K562 (cell line): Measurements from ENCODE around the gene UBL5. TPM values are rescaled to one million over a fixed set of nuclear protein-coding genes. Genes with fewer than 3 reads are reported as not detected.

Source experiments
- ATAC-seq: fragments of 200-7000 bp; cut with Tn5 transposase; 3 replicates; pipeline ENCODE4 v1.9.1; 2020; ENCODE audit warnings: moderate library complexity
- BruUV-seq: library from RNA; stranded (reverse); fragments of 400-500 nt; replicated peaks from 2 replicates; lab custom pipeline; 2021; lab: Mats Ljungman, UMichigan
- CTCF ChIA-PET: fragments of 300-600 bp; formaldehyde crosslinking; extraction: SDS; loops from one replicate; lab custom pipeline; 2021; ENCODE audit warnings: low intra/inter-chr PET ratio; lab: Yijun Ruan, JAX
- POLR2A ChIA-PET: fragments of 300-600, 350-650 bp; sonication (Branson Sonifier 250); formaldehyde crosslinking; extraction: SDS; loops from one replicate; lab custom pipeline; 2021; ENCODE audit warnings: antibody characterized with exemption, inconsistent platforms; lab: Yijun Ruan, JAX
- DNase-seq, 4 experiments: peaks; one replicate each; pipeline versions ENCODE4 v3.0.0 to v3.0.0-alpha.2; 2011 to 2018; ENCODE audit warnings: low spot score in 3 of 4, mixed read lengths in 3 of 4; ENCODE audit errors: extremely low read depth in 1 of 4
- FAIRE-seq: peaks from 2 replicates; lab custom pipeline; 2011; peaks lifted over from hg19 to GRCh38; lab: Jason Lieb, UNC
- H2AFZ ChIP-seq: 2 replicates; pipeline ENCODE4 v1.6.0; 2011; ENCODE audit warnings: low read depth, low read length, control low read depth, inconsistent platforms
- H3K27ac ChIP-seq: fragments of 200-600 bp; 3 replicates; pipeline ENCODE4 v1.8.0; 2011; ENCODE audit warnings: low read depth, mild to moderate bottlenecking, control low read depth, inconsistent platforms, low read length, moderate library complexity, mixed read lengths; ENCODE audit errors: extremely low read depth
- H3K27me3 ChIP-seq, 2 experiments: fragments of 300-600 bp in 1 of 2; 2 replicates in 1 of 2; 3 replicates in 1 of 2; pipeline versions ENCODE4 v1.6.0 to v1.8.0; 2011; ENCODE audit warnings: inconsistent platforms in 2 of 2, low read length in 2 of 2, mild to moderate bottlenecking in 1 of 2, mixed read lengths in 1 of 2, moderate library complexity in 1 of 2; ENCODE audit not compliant: control insufficient read depth in 2 of 2, insufficient read depth in 2 of 2
- H3K36me3 ChIP-seq: fragments of 300-600 bp; 3 replicates; pipeline ENCODE4 v1.8.0; 2011; ENCODE audit warnings: mild to moderate bottlenecking, low read length, inconsistent platforms; ENCODE audit not compliant: control insufficient read depth, insufficient read depth
- H3K4me1 ChIP-seq, 2 experiments: fragments of 200-600 bp in 1 of 2; replicated peaks in 1 of 2; 2 replicates in 1 of 2; 3 replicates in 1 of 2; pipeline versions ENCODE4 v1.5.1 to v1.8.0; 2011; ENCODE audit warnings: inconsistent platforms in 2 of 2, low read length in 2 of 2, mild to moderate bottlenecking in 1 of 2, mixed read lengths in 1 of 2, moderate library complexity in 1 of 2; ENCODE audit not compliant: control insufficient read depth in 2 of 2, insufficient read depth in 2 of 2
- H3K4me2 ChIP-seq: 2 replicates; pipeline ENCODE4 v1.6.1; 2011; ENCODE audit warnings: low read length, control low read depth, inconsistent platforms, mixed read lengths; ENCODE audit not compliant: insufficient read depth
- H3K4me3 ChIP-seq: fragments of 200-600 bp; sonication (generic), shearing (Covaris generic); 2 replicates; pipeline ENCODE4 v1.5.1; 2016; ENCODE audit warnings: control low read depth, inconsistent platforms
- H3K79me2 ChIP-seq: fragments of 200-600 bp; 3 replicates; pipeline ENCODE4 v1.8.0; 2011; ENCODE audit warnings: low read length, inconsistent platforms; ENCODE audit not compliant: control insufficient read depth, insufficient read depth
- H3K9ac ChIP-seq, 2 experiments: 2 replicates each; pipeline versions ENCODE4 v1.6.0 to v1.6.1; 2011; ENCODE audit warnings: low read depth in 2 of 2, low read length in 2 of 2, control low read depth in 1 of 2, inconsistent platforms in 1 of 2, mild to moderate bottlenecking in 1 of 2, mixed read lengths in 1 of 2; ENCODE audit not compliant: insufficient read depth in 1 of 2
- H3K9me1 ChIP-seq: one replicate; pipeline ENCODE4 v1.6.0; 2011; ENCODE audit warnings: inconsistent platforms, mild to moderate bottlenecking, low read length, moderate library complexity; ENCODE audit not compliant: control insufficient read depth, insufficient read depth
- H3K9me3 ChIP-seq: replicated peaks from 2 replicates; pipeline ENCODE4 v1.5.1; 2011; ENCODE audit warnings: low read depth, low read length, inconsistent platforms; ENCODE audit not compliant: control insufficient read depth, insufficient read depth
- H4K20me1 ChIP-seq: replicated peaks from 2 replicates; pipeline ENCODE4 v1.6.1; 2011; ENCODE audit warnings: low read length, inconsistent platforms, mixed read lengths; ENCODE audit not compliant: control insufficient read depth, insufficient read depth
- KDM5B ChIP-seq: fragments of 200-600 bp; sonication (generic); IDR thresholded peaks from 2 replicates; pipeline ENCODE4 v1.6.1; 2012; ENCODE audit warnings: low read depth, mild to moderate bottlenecking, moderate library complexity, low read length, control low read depth, inconsistent platforms; ENCODE audit not compliant: insufficient replicate concordance
- NFIC ChIP-seq: fragments of 450-650 bp; IDR thresholded peaks from 2 replicates; pipeline ENCODE4 v1.6.1; 2017; ENCODE audit warnings: mild to moderate bottlenecking, inconsistent platforms
- PHF21A ChIP-seq: fragments of 450-650 bp; IDR thresholded peaks from 2 replicates; pipeline ENCODE4 v1.6.1; 2017; ENCODE audit warnings: low read depth, borderline replicate concordance
- RBFOX2 ChIP-seq: fragments of 200-400 bp; formaldehyde crosslinking; IDR thresholded peaks from 2 replicates; pipeline ENCODE4 v1.6.1; 2017; ENCODE audit warnings: low read depth, mild to moderate bottlenecking, low read length, moderate library complexity
- ZNF165 ChIP-seq: fragments of 250-450 bp; sonication (Bioruptor Pico); IDR thresholded peaks from 2 replicates; pipeline ENCODE4 v1.4.0; 2020; ENCODE audit warnings: borderline replicate concordance
- WGBS: fragments of 100-300 bp; shearing (Covaris generic); methylation state at CpG from one replicate; pipeline ENCODE4 v1.1.6; 2016; ENCODE audit warnings: low coverage, mixed read lengths; ENCODE audit not compliant: insufficient coverage; ENCODE audit errors: missing lambda C conversion rate; 5-methylcytosine and 5-hydroxymethylcytosine counted together
- in situ Hi-C: fragments of 300-500 bp; cut with MboI; formaldehyde crosslinking; loops from 4 replicates; pipeline ENCODE4 v1.15.0; 2018; ENCODE audit warnings: inconsistent platforms, mixed read lengths
- intact Hi-C: fragments of 100-400 bp; cut with micrococcal nuclease; formaldehyde crosslinking; loops from 2 replicates; pipeline ENCODE4 v1.14.2; 2022
- polyA plus RNA-seq, 8 experiments: library from polyadenylated mRNA; depleted of rRNA in 4 of 8; stranded (reverse) in 5 of 8; unstranded in 3 of 8; fragments of >200 nt; fragmentation: Nextera tagmentation in 2 of 8; fragmentation: Illumina TruSeq in 1 of 8; extraction: Ambion mirVana in 2 of 8; extraction: Trizol in 1 of 8; gene quantifications; 2 replicates each; pipeline versions ENCODE4 v1.2.1 to v1.2.3, GENCODE V29; 2011 to 2014; ENCODE audit warnings: inconsistent platforms in 1 of 8, missing spikeins in 1 of 8
- total RNA-seq, 7 experiments: library from RNA; depleted of rRNA in 6 of 7; stranded (reverse); fragments of >200 nt in 6 of 7; fragmentation: Illumina TruSeq in 2 of 7; extraction: Trizol in 2 of 7; gene quantifications; 2 replicates each; pipeline versions ENCODE4 v1.2.1 to v1.2.3, GENCODE V29; 2011 to 2021; ENCODE audit warnings: low replicate concordance in 1 of 7
- TF ChIP-seq, protein P1 (sequence below): fragments of 250-450 bp; sonication (Bioruptor Pico); IDR thresholded peaks from 2 replicates; pipeline ENCODE4 v1.4.0; 2020; ENCODE audit warnings: mild to moderate bottlenecking, moderate library complexity, borderline replicate concordance

Gene UBL5
- total and polyA plus RNA-seq, 9 of the 15 experiments (the other 6 are each of a cell fraction or from before 2014, with no cell fraction given) = 410 to 1,266 (median 613) TPM

DNA sequence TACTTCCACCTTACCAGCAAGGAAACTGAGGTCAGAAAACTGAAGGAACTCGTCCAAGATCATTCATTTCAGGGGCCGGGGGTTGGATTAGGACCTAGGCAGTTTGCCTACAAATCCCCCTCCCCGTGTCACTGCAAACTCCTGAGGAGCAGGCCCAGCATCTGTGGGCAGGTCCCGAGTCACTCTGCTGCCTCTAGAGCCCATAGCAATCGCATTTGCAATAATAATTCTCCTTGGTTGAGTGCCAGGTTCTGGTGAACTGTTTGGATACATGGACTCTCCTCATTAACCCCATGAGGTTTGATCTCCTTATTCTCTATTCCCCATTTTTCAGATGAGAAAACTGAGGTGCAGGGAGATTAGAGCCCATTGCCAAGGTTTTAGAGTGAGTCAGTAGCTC lies 8.3 kb downstream of the UBL5 start:
- ATAC-seq (no peak), FAIRE-seq (no peak), DNase-seq (peak in 3 of 4 experiments; percentile 8 to 45 (median 17))
- no peaks in the 10 kb centered on the region for H3K9me1 ChIP-seq
- peaks cover 18% of the 10 kb centered on the region for H3K79me2 ChIP-seq
- H4K20me1 ChIP-seq = no peaks in the 10 kb centered on the region
- no peaks in the 10 kb centered on the region for H3K9me3 ChIP-seq
- BruUV-seq = no TSS peak
- no peak overlapping the region; the same call in 2 of the 3 replicates for H3K27ac ChIP-seq
- peak overlapping the region; percentile 75 to 93 for H3K9ac ChIP-seq
- in situ Hi-C loops (no loop called here), intact Hi-C loops (no loop called here)
- ChIA-PET POLR2A (interaction anchor here (0.6 to 0.9 kb wide), 2 partner anchors 9 to 1175 kb away, joined by 3 to 4 read pairs; partner anchors contain the start of gene UBL5), CTCF (no interaction called here)
- 3% methylated on average over 5 of the region's 5 CpGs for WGBS
- peak overlapping the region; percentile 96 for H3K4me3 ChIP-seq
- peaks cover 8 to 17% of the 10 kb centered on the region in 2 experiments; a peak in 3 of 5 replicates for H3K4me1 ChIP-seq
- peak overlapping the region; percentile 97 for H3K4me2 ChIP-seq
- H3K27me3 ChIP-seq = no peaks in the 10 kb centered on the region
- peaks cover 38% of the 10 kb centered on the region; the same call in 2 of the 3 replicates for H3K36me3 ChIP-seq
- 0 out of 2 replicates have a peak overlapping the region, but pooled peaks have one; percentile 79 for H2AFZ ChIP-seq
- TF ChIP-seq PHF21A (no peak), NFIC (peak; percentile 41; the same call in 1 of the 2 replicates), KDM5B (peak; percentile 9)

DNA sequence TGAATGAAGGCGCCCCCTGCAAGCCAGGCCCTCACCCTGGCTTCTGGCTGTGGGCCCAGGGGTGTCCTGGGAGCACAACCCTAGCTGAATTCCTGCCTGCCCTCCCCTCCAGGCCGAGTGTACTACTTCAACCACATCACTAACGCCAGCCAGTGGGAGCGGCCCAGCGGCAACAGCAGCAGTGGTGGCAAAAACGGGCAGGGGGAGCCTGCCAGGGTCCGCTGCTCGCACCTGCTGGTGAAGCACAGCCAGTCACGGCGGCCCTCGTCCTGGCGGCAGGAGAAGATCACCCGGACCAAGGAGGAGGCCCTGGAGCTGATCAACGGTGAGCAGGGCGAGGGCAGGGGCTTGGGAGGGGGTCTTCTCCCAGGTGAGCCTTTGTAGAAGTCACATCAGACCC lies 10.6 kb downstream of the UBL5 start:
- intact Hi-C loops = no loop called here
- CTCF ChIA-PET = interaction anchor here (0.7 kb wide), 1 partner anchor 11 kb away, joined by 3 read pairs; the partner anchor contains the start of gene UBL5

More for the DNA sequence above, 10.6 kb downstream of the UBL5 start:
- Histone ChIP-seq H4K20me1 (no peaks in the 10 kb centered on the region), H3K4me2 (no peak overlapping the region), H3K27me3 (no peaks in the 10 kb centered on the region), H3K79me2 (peaks cover 18% of the 10 kb centered on the region), H3K9me3 (no peaks in the 10 kb centered on the region), H3K9ac (peak overlapping the region in 1 of 2 experiments; percentile 58; a peak in 2 of 4 replicates), H3K4me3 (no peak overlapping the region), H3K36me3 (peaks cover 60% of the 10 kb centered on the region; the same call in 2 of the 3 replicates), H2AFZ (no peak overlapping the region), H3K9me1 (peaks cover 2% of the 10 kb centered on the region), H3K4me1 (peaks cover 8 to 26% of the 10 kb centered on the region in 2 experiments; a peak in 3 of 5 replicates), H3K27ac (no peak overlapping the region)
- TF ChIP-seq ZNF165 (no peak), RBFOX2 (0 out of 2 replicates have a peak, but pooled peaks have one; percentile 19)
- TF ChIP-seq, protein P1, sequence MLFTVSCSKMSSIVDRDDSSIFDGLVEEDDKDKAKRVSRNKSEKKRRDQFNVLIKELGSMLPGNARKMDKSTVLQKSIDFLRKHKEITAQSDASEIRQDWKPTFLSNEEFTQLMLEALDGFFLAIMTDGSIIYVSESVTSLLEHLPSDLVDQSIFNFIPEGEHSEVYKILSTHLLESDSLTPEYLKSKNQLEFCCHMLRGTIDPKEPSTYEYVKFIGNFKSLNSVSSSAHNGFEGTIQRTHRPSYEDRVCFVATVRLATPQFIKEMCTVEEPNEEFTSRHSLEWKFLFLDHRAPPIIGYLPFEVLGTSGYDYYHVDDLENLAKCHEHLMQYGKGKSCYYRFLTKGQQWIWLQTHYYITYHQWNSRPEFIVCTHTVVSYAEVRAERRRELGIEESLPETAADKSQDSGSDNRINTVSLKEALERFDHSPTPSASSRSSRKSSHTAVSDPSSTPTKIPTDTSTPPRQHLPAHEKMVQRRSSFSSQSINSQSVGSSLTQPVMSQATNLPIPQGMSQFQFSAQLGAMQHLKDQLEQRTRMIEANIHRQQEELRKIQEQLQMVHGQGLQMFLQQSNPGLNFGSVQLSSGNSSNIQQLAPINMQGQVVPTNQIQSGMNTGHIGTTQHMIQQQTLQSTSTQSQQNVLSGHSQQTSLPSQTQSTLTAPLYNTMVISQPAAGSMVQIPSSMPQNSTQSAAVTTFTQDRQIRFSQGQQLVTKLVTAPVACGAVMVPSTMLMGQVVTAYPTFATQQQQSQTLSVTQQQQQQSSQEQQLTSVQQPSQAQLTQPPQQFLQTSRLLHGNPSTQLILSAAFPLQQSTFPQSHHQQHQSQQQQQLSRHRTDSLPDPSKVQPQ (CRISPR knock-in tag) = no peak
- BruUV-seq = no TSS peak
- DNase-seq (no peak), FAIRE-seq (no peak), ATAC-seq (no peak)
- POLR2A ChIA-PET = no interaction called here
- WGBS = 94% methylated on average over 14 of the region's 15 CpGs
- in situ Hi-C loops = no loop called here
